ENCODE data around the gene VAC14.

VAC14 gene

DNA sequence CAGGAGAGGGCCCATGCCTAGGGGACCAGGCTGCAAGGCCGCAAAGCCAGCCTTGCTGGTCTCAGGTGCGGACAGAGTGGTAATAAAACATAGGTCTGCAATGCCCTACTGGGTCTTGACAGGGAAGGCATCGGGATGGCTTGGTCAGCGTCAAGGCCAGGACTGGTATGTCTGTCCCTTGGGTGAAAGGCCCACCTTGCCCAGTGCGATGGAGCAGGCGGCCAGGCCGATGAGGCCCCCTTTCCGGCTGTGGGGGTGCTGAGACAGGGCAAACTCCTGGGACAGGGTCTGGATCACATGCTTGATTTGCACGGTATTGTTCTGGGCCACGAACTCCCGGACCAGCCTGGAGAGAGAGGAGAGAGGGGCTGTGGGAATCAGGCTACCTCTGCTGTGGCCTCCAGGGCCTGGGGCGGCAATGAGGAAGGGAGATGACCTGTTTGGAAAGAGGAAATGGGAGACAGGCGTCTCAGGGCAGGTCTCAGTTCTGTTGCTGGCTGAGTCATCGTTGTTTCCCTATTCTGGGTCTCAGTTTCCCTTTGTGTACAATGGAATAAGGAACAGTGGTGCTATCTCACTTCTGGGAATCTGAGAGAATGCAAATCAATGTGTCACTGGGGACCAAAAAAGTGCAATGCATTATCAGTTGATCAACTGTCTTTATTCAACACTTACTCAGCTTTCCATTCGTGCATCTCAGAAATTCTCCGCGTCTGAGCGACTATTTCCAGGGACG is 14.8 kb downstream of the VAC14 start:
- no peak for DNase-seq (ENCODE audit: low read depth)

DNA sequence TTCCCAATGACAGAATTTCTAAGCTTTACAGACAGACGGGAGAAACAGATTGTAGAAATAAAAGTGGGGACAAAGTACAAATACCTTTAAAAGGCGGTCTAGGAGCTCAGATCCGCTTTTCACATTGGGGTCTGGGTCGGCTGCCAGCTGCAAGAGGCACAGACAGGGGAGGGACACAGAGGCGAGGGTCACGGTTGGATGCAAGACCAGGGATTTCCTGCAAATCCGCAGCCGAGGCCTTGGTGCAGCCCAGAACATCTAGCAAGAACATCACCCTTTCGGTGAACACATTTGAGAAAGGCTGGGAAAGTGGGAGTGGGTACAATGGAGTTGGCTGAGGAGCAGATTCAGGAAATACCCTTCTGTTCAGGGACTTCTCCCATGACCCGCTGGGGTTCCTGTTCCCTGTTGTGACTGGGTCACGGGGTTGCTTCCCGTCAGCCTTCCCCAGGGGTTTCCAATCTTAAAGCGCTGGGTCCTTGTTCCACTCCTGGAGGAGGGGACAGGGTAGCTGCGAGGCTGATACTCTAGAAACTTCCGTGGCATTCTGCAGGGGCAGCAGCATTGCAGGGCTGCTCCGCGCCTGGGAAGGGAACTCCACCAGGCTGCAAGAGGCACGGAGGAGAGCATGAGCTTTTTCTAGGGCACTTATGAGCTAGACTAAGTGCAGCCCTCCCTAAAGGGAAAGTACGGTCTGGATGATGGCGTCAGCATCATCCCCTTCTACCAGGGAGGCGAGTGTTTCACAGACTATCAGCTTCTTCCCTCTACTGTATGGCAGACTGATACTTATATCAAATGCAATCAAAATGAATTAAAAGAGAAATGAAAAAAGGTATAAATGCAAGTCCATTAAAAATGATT is 16.0 kb downstream of the VAC14 start:
- DNase-seq (ENCODE audit: low read depth): no peak

DNA sequence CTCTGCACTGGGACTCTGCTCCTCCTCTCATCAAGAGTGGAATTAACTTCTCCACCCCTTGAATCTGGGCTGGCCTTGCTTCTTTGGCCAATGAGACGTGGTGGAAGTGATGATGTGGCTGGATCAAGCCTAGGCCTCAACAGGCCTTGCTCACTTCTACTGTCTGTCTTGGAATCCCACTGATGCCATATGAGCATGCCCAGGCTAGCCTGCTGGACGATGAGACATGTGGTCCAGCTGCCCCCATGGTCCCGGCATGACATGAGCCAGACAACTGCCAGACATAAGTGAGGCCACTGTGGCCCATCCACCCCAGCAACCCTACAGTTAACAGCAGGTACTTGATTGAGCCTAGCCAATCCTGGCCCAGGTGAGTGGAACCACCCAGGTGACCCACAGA is 18.7 kb downstream of the VAC14 start:
- DNase-seq (ENCODE audit: low read depth): no peak

DNA sequence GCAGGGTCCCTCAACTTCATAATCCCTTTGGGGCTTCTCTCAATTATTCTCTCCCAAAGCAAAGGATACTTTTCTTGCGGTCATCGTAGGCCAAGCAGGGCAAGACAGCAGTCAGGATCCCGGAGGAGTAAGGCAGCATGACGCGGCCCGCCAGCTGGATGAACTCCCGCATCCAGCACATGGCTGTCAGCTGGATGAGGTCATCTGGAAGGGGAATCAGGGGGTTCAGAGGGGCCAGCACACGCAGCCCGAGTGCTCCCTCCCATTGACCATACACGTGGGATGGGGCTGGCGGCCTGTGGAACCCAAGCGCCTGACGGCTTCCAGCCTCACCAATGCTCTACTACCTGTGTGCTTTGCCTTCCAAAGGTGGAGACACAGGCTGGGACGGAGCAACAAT is 19.2 kb downstream of the VAC14 start:
- DNase-seq (ENCODE audit: low read depth): no peak

DNA sequence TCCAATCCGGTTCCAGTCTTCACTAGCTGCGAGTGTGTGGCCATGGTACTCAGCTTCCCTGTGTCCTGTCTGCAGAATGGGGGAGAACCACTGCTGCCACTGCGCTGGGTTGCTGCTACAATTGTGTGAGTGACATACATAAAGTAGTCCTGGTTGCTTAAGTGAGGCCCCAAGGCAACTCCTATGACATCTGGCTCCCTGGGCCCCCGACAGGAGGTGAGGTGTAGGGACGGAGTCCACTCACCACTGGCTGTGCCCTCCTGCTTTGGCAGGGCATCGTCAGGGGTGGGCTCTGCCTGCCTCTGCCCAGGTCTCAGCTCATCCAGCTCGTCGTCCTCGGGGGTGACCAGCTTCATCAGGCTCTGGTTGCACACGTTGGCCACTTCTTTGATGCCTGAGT is 20.4 kb downstream of the VAC14 start:
- no peak for DNase-seq (ENCODE audit: low read depth)

DNA sequence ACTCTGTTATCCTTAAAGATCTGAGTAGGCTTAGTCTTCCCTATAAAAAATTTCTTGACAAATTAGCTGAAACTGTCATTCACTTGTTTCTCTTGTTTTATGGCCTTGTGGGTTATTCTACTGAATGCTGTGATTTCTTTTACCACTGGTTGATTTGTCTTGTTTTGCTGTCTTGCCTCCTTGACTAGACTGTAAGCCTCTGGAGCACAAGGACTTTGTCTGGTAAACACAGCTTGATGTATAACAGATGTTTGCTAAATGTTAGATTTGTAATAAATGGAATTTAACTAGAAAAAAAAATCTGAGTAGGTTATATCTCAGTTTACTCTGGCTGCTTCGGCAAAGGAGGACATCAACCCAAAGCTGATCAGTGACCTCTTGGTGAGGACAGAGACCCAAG is 21.6 kb downstream of the VAC14 start:
- no peak for DNase-seq (ENCODE audit: low read depth)

DNA sequence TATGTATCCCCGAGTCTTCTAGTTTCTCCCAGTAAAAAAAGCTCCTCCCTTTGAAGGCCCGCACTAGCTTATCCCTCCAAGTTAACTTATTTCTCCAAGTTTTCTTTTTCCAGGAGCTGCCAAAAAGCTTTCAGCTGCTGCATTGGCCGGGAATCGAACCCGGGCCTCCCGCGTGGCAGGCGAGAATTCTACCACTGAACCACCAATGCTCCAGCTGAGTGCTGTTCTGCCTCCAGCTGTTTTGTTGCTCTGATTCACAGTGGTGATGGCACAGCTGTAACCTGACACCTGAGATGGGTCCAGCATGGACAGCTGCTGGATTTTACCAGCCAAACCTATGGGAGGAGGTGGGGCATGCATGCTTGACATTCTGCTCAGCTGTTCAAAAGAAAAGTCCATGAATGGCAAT is 22.1 kb downstream of the VAC14 start:
- no peak for DNase-seq (ENCODE audit: low read depth)

DNA sequence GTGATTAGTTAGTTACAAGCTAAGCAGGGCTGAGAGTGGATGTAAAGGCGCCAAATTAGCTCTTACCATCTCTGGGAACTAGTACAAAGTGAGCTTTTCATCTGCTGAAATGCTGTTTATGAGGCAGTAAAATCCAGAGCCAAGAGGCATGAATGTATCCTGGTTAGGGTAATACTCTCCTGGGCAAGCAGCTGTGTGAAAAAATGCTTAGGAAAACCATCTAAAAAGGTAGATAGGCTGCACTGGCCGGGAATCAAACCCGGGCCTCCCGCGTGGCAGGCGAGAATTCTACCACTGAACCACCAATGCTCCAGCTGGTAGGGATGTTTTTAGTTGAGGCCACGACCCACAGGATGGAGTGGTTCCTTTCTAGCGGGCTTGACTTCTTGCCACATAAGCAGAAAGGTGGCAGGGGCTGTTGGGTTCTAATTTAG is 23.0 kb downstream of the VAC14 start:
- no peak for DNase-seq (ENCODE audit: low read depth)

DNA sequence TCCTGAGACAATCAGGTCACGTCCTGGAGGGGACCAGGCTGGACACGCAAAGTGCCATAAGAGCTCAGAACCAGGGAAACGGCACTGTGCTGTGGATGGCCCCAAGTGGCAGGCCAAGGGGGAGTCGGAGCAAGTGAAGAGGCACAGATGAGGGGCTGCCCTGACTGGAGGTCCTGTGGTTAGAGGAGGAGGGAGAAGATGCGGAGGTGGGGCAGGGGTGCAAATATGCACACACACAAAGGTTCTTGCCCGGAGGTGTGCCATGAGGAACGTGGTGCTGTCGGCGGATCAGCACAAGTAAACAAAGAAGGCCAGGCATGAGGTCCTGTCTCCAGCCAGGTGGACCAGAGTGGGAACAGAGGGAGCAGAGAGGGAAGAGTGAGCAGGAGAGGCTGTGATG is 23.5 kb downstream of the VAC14 start:
- DNase-seq (ENCODE audit: low read depth): no peak

DNA sequence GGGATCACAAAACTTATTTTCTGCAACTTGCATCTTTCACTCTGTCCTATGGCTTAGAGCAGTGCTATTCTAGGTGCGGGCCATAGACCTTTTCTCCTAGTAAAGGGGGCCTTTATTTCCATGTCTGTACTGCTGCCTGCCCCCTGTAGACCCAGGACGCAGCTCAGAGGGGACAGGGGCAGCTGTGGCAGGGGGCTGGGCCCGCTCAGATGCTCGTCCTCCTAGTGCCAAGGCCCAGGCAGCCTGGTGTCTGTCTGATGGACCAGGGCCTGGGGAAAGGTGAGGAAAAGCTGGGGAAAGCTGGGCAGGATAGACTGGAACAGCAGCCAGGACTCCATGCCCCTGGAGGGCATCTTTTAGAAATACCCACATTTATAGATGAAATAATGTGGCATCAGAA is 25.6 kb downstream of the VAC14 start:
- no peak for DNase-seq (ENCODE audit: low read depth)

DNA sequence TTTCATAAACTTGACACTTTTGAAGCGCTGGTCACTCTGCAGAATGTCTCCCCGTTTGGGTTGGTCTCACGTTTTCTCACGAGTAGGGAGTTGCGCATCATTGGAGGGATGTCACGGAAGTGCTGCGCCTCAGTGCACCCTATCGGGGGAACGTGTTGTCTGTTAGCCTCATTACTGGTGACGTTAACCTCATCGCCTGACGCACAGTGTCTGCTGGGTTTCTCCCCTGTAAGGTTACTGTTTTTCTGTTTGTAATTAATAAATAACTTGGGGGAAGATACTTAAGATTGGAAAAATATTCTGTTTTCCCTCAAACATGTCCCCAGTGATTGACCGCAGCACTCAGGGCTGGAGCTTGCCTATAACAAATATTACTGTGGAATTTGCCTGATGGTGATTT is 26.7 kb downstream of the VAC14 start:
- no peak for DNase-seq (ENCODE audit: low read depth)

DNA sequence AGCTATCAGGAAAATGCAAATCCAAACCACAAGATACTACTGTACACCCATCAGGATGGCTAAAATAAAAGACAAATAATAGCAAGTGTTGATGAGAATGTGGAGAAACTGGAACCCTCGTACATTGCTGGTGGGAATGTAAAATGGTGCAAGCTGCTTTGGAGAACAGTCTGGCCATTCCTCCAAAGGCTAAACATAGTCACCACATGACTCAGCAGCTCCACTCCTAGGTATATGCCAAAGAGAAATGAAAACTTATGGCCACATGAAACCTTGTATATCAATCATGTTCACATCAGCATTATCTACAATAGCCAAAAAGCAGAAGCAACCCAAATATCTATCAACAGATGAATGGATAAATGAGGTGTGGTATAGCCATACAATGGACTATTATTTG is 28.5 kb downstream of the VAC14 start:
- DNase-seq (ENCODE audit: low read depth): no peak

DNA sequence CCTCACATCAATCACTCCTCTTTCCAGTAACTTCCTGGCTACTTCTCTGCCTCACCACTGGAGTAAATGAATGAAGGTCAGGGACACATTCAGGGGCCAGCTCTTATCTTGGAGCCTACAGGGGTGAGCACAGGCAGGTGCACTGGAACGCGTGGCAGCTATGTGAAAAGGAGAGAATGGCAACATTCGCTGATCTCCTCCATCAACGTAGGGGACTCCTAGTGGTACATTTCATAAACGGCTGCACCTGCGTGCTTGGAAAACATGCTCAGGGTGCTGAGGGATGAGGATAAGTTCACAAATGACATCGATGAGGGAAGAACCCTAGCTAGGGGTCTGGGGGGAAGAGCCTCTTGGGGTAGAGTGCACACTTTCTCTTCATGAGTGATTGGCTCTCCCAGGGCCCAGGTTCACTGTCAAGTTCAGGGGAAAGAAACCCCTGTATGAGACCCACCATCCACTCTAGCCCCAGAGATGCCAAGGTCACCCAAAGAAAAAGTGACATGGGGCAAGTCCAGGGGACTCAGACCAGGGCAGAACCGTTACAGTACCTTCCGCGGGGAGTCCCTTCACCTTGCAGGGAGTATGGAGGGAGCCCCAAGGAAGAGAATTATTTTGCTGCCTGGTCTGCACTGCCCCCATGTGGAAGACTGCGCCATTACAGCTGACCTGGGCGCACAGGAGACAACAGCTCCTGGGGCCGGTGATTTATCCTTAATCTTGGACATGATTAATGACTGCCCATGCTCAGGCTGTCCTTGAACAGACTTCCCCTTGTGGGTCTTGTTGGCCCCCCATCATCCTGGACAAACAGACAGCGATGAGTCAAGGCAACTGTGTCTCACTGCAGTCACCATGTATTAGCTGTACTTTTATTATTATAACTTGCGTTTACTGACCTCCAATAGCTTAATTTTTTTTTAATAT is 30.1 kb downstream of the VAC14 start:
- DNase-seq (ENCODE audit: low read depth): peak; percentile 27

DNA sequence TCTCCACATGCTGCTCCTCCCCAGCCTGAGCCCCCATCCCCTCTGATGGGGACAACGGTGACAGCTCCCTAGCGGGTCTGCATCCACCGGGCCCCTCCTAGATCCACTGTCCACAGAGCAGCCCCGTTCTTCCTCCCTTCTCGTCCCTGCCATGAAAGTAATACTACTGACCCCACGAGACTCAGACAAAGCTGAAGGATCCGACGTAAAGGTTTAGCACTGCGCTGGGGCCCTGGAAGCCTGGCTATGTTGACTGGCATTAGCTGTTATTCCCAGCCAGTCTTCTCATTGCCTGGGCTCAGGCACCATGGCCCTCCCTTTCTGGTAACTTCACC is 30.7 kb downstream of the VAC14 start:
- no peak for DNase-seq (ENCODE audit: low read depth)

DNA sequence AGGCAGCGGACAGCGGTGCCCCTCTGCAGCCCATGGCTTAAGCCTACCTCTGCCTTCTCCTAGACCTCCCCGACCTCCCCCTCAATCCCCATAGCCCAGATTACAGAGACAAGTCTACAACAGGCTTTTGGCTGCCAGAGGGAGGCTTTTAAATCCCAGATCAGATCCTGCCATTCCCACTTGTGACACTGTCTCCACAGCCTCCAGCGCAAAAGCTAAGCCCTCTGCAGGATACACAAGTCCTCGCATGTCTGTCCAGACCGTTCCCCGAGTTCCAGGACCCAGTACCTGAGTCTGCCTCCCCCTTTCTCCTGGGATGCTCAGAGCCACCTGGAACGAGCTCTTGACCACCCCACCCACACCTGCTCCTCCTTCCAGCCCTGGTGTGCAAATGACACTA is 31.2 kb downstream of the VAC14 start:
- no peak for DNase-seq (ENCODE audit: low read depth)

DNA sequence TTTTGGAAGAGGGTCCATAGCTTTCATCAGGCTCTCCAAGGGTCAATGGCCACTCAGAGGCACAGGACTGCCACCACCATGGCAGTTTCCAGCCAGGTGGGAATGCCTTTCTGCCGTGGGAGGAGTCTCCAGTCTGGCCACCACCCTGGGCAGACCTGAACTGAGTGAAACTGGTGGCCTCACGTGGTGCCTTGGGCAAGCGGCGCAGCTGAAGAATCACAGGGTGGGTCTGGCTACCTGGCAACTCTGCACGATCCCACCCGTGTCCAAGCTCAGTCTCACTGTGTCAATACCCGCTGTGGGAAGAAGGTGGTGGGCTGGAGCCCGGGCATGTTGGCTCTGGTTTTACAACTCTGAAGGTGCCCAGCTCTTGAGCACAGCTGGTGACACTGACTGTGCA is 31.8 kb downstream of the VAC14 start:
- DNase-seq (ENCODE audit: low read depth): no peak

DNA sequence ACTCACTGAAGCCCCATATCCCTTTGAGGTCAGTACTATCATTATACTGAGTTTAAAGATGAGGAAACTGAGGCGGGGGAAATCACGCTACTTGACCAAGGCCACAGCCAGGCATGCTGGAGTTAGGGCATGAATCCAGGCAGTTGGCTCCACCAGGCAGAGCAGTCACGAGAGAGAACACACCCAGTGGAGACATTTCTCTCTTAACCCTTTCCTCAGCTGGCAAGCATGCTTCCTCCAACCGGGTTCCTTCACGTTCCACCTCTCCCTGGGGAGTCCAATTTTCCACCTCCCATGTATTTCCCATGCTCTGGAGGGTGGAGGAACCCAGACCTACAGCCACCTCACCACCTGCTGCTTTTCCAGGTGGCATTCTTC is 32.8 kb downstream of the VAC14 start:
- no peak for DNase-seq (ENCODE audit: low read depth)

DNA sequence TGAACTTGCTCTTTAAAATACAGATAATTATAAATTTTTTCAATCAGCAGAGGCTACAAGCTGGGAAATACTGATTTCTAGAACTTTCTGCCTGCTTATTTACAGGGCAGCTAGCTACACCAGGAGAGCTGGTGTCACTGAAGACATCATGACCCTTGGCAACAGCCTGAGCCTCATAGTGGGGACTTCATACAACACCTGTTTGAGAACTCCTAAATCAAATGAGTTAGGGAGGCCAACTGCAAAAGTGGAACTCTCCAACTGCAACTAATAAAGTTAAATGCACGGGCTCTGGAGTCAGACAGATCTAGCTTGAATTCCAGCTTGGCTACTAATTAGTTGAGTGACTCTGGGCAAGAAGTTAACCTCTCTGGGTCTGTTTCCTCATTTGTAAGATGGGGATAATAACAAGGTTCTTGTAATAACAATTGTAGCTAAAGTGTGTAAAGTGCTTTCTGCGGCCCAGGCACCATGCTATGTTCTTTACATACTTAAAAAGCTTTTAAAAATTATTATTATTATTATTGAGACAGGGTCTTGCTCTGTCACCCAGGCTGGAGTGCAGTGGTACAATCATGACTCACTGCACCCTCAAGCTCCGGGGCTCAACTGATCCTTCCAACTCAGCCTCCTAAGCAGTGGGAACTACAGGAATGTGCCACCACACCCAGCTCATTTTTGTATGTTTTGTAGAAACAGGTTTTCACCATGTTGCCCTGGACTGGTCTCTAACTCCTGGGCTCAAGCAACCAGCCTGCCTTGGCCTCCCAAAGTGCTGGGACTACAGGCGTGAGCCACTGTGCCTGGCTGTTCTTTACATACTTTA is 33.4 kb downstream of the VAC14 start:
- DNase-seq (ENCODE audit: low read depth): no peak

DNA sequence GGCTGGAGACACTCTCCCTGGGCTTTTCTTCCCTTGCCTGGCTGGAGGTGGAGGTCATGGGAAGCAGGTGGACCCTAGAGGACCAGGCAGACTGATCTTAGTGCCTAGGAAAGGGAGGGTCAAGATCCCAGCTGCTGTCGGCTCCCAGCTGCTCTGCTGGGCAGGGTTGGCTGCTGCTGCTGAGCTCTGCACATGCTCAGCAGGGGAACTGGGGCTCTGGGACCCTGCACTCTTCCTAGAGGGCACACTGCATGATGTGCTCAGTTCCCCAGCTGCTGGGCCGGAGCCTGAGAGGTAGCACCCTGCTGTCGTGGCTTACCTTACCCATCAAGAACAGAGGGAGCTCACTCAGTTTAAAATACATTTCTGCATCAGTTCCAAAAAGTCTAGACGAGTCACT is 34.3 kb downstream of the VAC14 start:
- DNase-seq (ENCODE audit: low read depth): no peak

DNA sequence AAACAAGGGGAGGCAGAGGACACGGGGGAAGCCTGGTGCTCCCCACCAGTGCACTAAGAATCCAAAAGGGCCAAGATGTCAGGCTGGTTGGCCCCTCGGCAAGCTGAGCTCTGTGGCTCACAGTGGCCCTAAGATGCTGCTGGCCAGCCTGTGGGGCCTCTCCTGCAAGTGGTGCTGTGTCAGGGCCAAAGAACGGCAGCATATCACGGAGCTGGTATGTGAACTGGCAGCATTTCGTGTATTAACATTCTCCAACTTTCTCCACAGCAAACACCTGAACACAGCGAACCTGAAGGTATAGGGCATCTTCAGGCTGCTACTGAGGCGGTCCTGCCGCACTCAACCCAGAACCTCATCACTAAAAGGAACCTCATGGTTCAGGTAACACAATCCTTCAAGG is 34.8 kb downstream of the VAC14 start:
- no peak for DNase-seq (ENCODE audit: low read depth)

DNA sequence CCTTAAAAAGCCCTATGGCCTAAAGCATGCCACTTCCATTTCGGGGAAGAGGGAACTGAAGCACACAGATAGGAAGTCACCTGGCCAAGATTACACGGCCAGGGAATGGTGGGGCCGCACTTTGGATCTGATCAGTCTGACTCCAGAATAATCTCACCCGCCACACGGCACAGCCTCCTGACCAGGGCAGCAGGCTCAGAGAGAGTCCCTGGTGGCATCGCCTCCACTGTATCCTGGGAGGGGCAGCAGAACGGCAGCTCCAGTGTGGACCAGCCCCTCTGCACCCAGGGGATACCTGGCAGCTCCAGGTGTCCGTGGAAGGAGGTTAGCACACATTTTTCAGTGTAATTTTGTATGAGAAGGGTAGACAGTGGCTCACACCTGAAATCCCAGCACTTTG is 35.5 kb downstream of the VAC14 start:
- no peak for DNase-seq (ENCODE audit: low read depth)

DNA sequence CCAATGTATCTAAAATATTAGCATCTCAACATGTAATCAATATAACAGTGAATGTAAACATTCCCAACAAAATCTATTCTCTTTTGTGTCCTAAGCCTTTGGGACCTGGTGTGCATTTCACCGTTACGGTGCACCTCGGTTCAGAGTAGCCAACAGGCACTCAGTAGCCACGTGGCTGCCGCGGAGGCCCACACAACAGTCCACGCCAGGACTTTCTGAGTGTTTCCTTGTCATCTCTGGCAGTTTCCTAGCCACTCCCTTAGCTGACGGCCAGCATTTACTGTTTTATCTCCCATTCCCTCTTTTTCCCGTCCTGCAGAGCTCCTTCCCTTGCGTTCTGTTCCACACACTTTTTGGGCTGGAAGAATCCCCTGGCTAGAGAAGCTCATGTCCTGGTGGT is 36.3 kb downstream of the VAC14 start:
- DNase-seq (ENCODE audit: low read depth): no peak

All from CMK (cell line).